H1 (cell line): ENCODE measurements around the gene ZBTB9. TPM values are rescaled to one million over a fixed set of nuclear protein-coding genes. Genes with fewer than 3 reads are reported as not detected.

ENCODE experiments used
- CTCF ChIA-PET: fragments of 300-600 bp; sonication (Branson Sonifier 250); formaldehyde crosslinking; loops from one replicate; lab custom pipeline; 2021; ENCODE audit not compliant: partially characterized antibody; lab: Charles Lee
- POLR2A ChIA-PET: fragments of 300-600 bp; sonication (Branson Sonifier 250); formaldehyde crosslinking; loops from one replicate; lab custom pipeline; 2021; ENCODE audit warnings: inconsistent platforms; ENCODE audit not compliant: partially characterized antibody; lab: Charles Lee
- DNase-seq, 2 experiments: peaks; one replicate each; pipeline versions ENCODE4 v3.0.0 to v3.0.0-alpha.2; 2010 to 2022; ENCODE audit warnings: low spot score in 2 of 2, low read depth in 1 of 2, mixed read lengths in 1 of 2
- FAIRE-seq: peaks from 2 replicates; lab custom pipeline; 2011; peaks lifted over from hg19 to GRCh38; lab: Jason Lieb, UNC
- H2AFZ ChIP-seq: 2 replicates; pipeline ENCODE4 v1.8.1; 2012; ENCODE audit warnings: low read length, inconsistent platforms
- H2AK5ac ChIP-seq: 2 replicates; pipeline ENCODE4 v1.6.1; 2013; ENCODE audit warnings: low read depth, low read length
- H2BK120ac ChIP-seq: replicated peaks from 2 replicates; pipeline ENCODE3; 2013; ENCODE audit warnings: low read depth, low read length, inconsistent platforms
- H2BK12ac ChIP-seq: 2 replicates; pipeline ENCODE4 v1.6.1; 2013; ENCODE audit warnings: low read depth, low read length
- H2BK15ac ChIP-seq: 2 replicates; pipeline ENCODE4 v1.6.1; 2013; ENCODE audit warnings: low read length
- H2BK20ac ChIP-seq: 2 replicates; pipeline ENCODE4 v1.6.1; 2013; ENCODE audit warnings: low read length
- H2BK5ac ChIP-seq: 2 replicates; pipeline ENCODE4 v1.6.1; 2013; ENCODE audit warnings: low read depth, low read length
- H3K14ac ChIP-seq: 2 replicates; pipeline ENCODE4 v1.6.1; 2013; ENCODE audit warnings: inconsistent platforms; ENCODE audit not compliant: insufficient read length
- H3K18ac ChIP-seq: 2 replicates; pipeline ENCODE4 v1.6.1; 2013; ENCODE audit warnings: low read length; ENCODE audit errors: extremely low read depth
- H3K23ac ChIP-seq: 2 replicates; pipeline ENCODE4 v1.6.1; 2013; ENCODE audit warnings: inconsistent platforms; ENCODE audit not compliant: insufficient read length
- H3K23me2 ChIP-seq: 2 replicates; pipeline ENCODE4 v1.6.1; 2013; ENCODE audit warnings: low read depth, low read length
- H3K27ac ChIP-seq: 2 replicates; pipeline ENCODE4 v1.6.1; 2011; ENCODE audit warnings: low read depth, low read length, inconsistent platforms
- H3K27me3 ChIP-seq, 4 experiments: replicated peaks in 1 of 4; 1 replicate in 1 of 4; 2 replicates in 3 of 4; pipeline versions ENCODE4 v1.6.1 to v1.8.1; 2011 to 2013; ENCODE audit warnings: low read length in 3 of 4, mild to moderate bottlenecking in 3 of 4, inconsistent platforms in 2 of 4, mixed read lengths in 2 of 4, moderate library complexity in 1 of 4; ENCODE audit not compliant: control insufficient read depth in 3 of 4, insufficient read depth in 3 of 4; ENCODE audit errors: extremely low read depth in 1 of 4
- H3K36me3 ChIP-seq, 4 experiments: 2 replicates each; pipeline versions ENCODE4 v1.6.1 to v1.8.1; 2011 to 2013; ENCODE audit warnings: mild to moderate bottlenecking in 4 of 4, low read length in 3 of 4, moderate library complexity in 2 of 4, control low read depth in 1 of 4, inconsistent platforms in 1 of 4; ENCODE audit not compliant: insufficient read depth in 4 of 4, control insufficient read depth in 2 of 4
- H3K4ac ChIP-seq: replicated peaks from 2 replicates; pipeline ENCODE3; 2013; ENCODE audit warnings: low read length, low read depth, mixed read lengths, inconsistent platforms; ENCODE audit not compliant: insufficient read length
- H3K4me1 ChIP-seq, 4 experiments: replicated peaks in 1 of 4; 1 replicate in 1 of 4; 2 replicates in 3 of 4; pipeline versions ENCODE4 v1.6.1 to v1.8.1; 2011 to 2013; ENCODE audit warnings: low read length in 3 of 4, inconsistent platforms in 2 of 4, mixed read lengths in 1 of 4; ENCODE audit not compliant: insufficient read depth in 4 of 4, control insufficient read depth in 3 of 4
- H3K4me2 ChIP-seq, 2 experiments: 2 replicates each; pipeline versions ENCODE4 v1.6.1 to v1.8.1; 2011 to 2013; ENCODE audit warnings: low read depth in 2 of 2, low read length in 2 of 2, control low read depth in 1 of 2, inconsistent platforms in 1 of 2, mild to moderate bottlenecking in 1 of 2; ENCODE audit not compliant: insufficient read depth in 1 of 2
- H3K4me3 ChIP-seq, 4 experiments: fragments of 200-600, 300-600 bp in 1 of 4; sonication (generic), shearing (Covaris generic), sonication (Bioruptor Twin) in 1 of 4; 2 replicates each; pipeline versions ENCODE4 v1.5.1 to v1.8.1; 2011 to 2016; ENCODE audit warnings: low read length in 4 of 4, low read depth in 3 of 4, control low read depth in 2 of 4, inconsistent platforms in 2 of 4, mild to moderate bottlenecking in 2 of 4, mixed read lengths in 1 of 4, moderate library complexity in 1 of 4; ENCODE audit not compliant: insufficient read depth in 2 of 4; ENCODE audit errors: extremely low read depth in 1 of 4
- H3K56ac ChIP-seq: replicated peaks from 2 replicates; pipeline ENCODE3; 2013; ENCODE audit warnings: low read depth, mild to moderate bottlenecking, mixed read lengths, low read length, inconsistent platforms; ENCODE audit not compliant: insufficient read length
- H3K79me1 ChIP-seq: 2 replicates; pipeline ENCODE4 v1.6.1; 2013; ENCODE audit warnings: low read depth, low read length, control low read depth
- H3K79me2 ChIP-seq, 2 experiments: 2 replicates each; pipeline versions ENCODE4 v1.6.1 to v1.8.1; 2012 to 2013; ENCODE audit warnings: low read length in 2 of 2, mild to moderate bottlenecking in 2 of 2, inconsistent platforms in 1 of 2; ENCODE audit not compliant: insufficient read depth in 2 of 2, control insufficient read depth in 1 of 2
- H3K9ac ChIP-seq, 4 experiments: replicated peaks in 1 of 4; 1 replicate in 1 of 4; 2 replicates in 3 of 4; pipeline versions ENCODE4 v1.6.1 to v1.8.1; 2011 to 2013; ENCODE audit warnings: low read depth in 3 of 4, low read length in 3 of 4, control low read depth in 2 of 4, mild to moderate bottlenecking in 2 of 4, moderate library complexity in 2 of 4, inconsistent platforms in 1 of 4; ENCODE audit errors: extremely low read depth in 1 of 4
- H3K9me3 ChIP-seq, 2 experiments: 2 replicates each; pipeline versions ENCODE4 v1.6.1 to v1.8.1; 2012 to 2013; ENCODE audit warnings: mild to moderate bottlenecking in 2 of 2, moderate library complexity in 2 of 2, control low read depth in 1 of 2, inconsistent platforms in 1 of 2, low read depth in 1 of 2, low read length in 1 of 2, mixed read lengths in 1 of 2; ENCODE audit not compliant: insufficient read depth in 2 of 2
- H4K20me1 ChIP-seq, 2 experiments: replicated peaks in 1 of 2; 2 replicates each; pipeline versions ENCODE3 to v1.8.1; 2011 to 2013; ENCODE audit warnings: inconsistent platforms in 2 of 2, low read length in 2 of 2, mild to moderate bottlenecking in 1 of 2; ENCODE audit not compliant: insufficient read depth in 2 of 2, control insufficient read depth in 1 of 2
- H4K5ac ChIP-seq: 2 replicates; pipeline ENCODE4 v1.6.1; 2013; ENCODE audit warnings: low read length, low read depth, mixed read lengths, inconsistent platforms; ENCODE audit not compliant: insufficient read length
- H4K8ac ChIP-seq: 2 replicates; pipeline ENCODE4 v1.8.0; 2013; ENCODE audit warnings: mild to moderate bottlenecking, moderate library complexity, low read length, inconsistent platforms; ENCODE audit not compliant: insufficient read depth; ENCODE audit errors: extremely low read depth
- H4K91ac ChIP-seq: replicated peaks from 2 replicates; pipeline ENCODE3; 2013; ENCODE audit warnings: low read length, mixed read lengths, inconsistent platforms; ENCODE audit not compliant: insufficient read length
- CTBP2 ChIP-seq: IDR thresholded peaks from 2 replicates; pipeline ENCODE4 v1.7.0; 2011; ENCODE audit warnings: borderline replicate concordance, mild to moderate bottlenecking, moderate library complexity, mixed read lengths, low read length; ENCODE audit not compliant: insufficient read depth, insufficient read length
- EP300 ChIP-seq, 2 experiments: IDR thresholded peaks; 1 replicate in 1 of 2; 2 replicates in 1 of 2; pipeline ENCODE4 v1.6.1; 2011 to 2012; ENCODE audit warnings: low read depth in 2 of 2, low read length in 2 of 2, mild to moderate bottlenecking in 2 of 2, borderline replicate concordance in 1 of 2, inconsistent platforms in 1 of 2, moderate library complexity in 1 of 2
- TBP ChIP-seq: IDR thresholded peaks from 2 replicates; pipeline ENCODE4 v1.6.1; 2011; ENCODE audit warnings: low read depth, low read length, improper control_type of control experiment
- YY1 ChIP-seq: IDR thresholded peaks from 2 replicates; pipeline ENCODE4 v1.6.1; 2011; ENCODE audit warnings: low read depth, mild to moderate bottlenecking, low read length
- WGBS, 2 experiments: shearing (Covaris generic) in 1 of 2; methylation state at CpG; one replicate each; pipeline versions ENCODE4 v1.1.6 to v1.1.7; 2013 to 2015; ENCODE audit warnings: low lambda C conversion rate in 2 of 2, mixed read lengths in 2 of 2, inconsistent platforms in 1 of 2, low coverage in 1 of 2, missing lambda C conversion rate in 1 of 2; ENCODE audit not compliant: insufficient replicate concordance in 2 of 2, insufficient coverage in 1 of 2, insufficient read length in 1 of 2; ENCODE audit errors: extremely low coverage in 1 of 2, missing lambda C conversion rate in 1 of 2; 5-methylcytosine and 5-hydroxymethylcytosine counted together
- polyA plus RNA-seq, 7 experiments: library from polyadenylated mRNA; depleted of rRNA in 3 of 7; stranded (reverse) in 5 of 7; unstranded in 2 of 7; fragments of >200 nt in 5 of 7; fragments of 200-250 nt in 2 of 7; gene quantifications; 1 replicate in 5 of 7; 2 replicates in 1 of 7; 4 replicates in 1 of 7; pipeline versions ENCODE4 v1.2.1 to v1.2.3, GENCODE V29; 2011 to 2013; ENCODE audit warnings: missing spikeins in 2 of 7, mixed read lengths in 2 of 7
- total RNA-seq: library from RNA; stranded (reverse); fragmentation: NEBNext Ultra II Directional; extraction: Animal tissue kit (Norgen Biotek cat#: 25700); gene quantifications from 2 replicates; pipeline ENCODE4 v1.2.1, GENCODE V29; 2021

Gene ZBTB9
- total and polyA plus RNA-seq, 2 of the 8 experiments (the other 6 are each of a cell fraction or from before 2014, with no cell fraction given): 16.9 to 20.2 TPM

- no peak overlapping the region for H4K91ac ChIP-seq
- no peaks in the 10 kb centered on the region for H3K79me1 ChIP-seq
- H3K36me3 ChIP-seq: no peaks in the 10 kb centered on the region
- no peak overlapping the region for H3K27ac ChIP-seq
- no peak overlapping the region for H2AK5ac ChIP-seq
- no peak overlapping the region for H3K18ac ChIP-seq
- H3K23me2 ChIP-seq: no peaks in the 10 kb centered on the region
- peaks cover 0 to 5% of the 10 kb centered on the region in 2 experiments; a peak in 1 of 4 replicates for H3K9me3 ChIP-seq
- H2AFZ ChIP-seq: no peak overlapping the region
- no peak overlapping the region for H2BK120ac ChIP-seq
- WGBS, 2 experiments: 79% methylated on average over 7 of the region's 7 CpGs; no CpG with 5 or more reads in 1 of the 2 experiments
- no peaks in the 10 kb centered on the region for H3K4me1 ChIP-seq
- ChIA-PET POLR2A (interaction anchor here (1.5 to 1.7 kb wide), 2 partner anchors 9 to 12 kb away, joined by 4 to 8 read pairs; partner anchors contain the start of gene ZBTB9), CTCF (interaction anchor here (1.2 kb wide), 1 partner anchor 11 kb away, joined by 5 read pairs; no protein-coding TSS in a partner anchor)
- no peak for FAIRE-seq
- no peak overlapping the region for H4K5ac ChIP-seq
- H4K20me1 ChIP-seq: no peaks in the 10 kb centered on the region
- H3K4me3 ChIP-seq: no peak overlapping the region
- H3K27me3 ChIP-seq: no peaks in the 10 kb centered on the region
- H2BK5ac ChIP-seq: no peak overlapping the region
- no peak overlapping the region for H2BK15ac ChIP-seq
- no peak overlapping the region for H3K4ac ChIP-seq
- H3K9ac ChIP-seq: no peak overlapping the region
- no peak overlapping the region for H4K8ac ChIP-seq
- H3K56ac ChIP-seq: no peak overlapping the region
- H2BK20ac ChIP-seq: no peak overlapping the region
- no peak overlapping the region for H3K23ac ChIP-seq
- H3K4me2 ChIP-seq: no peak overlapping the region
- no peaks in the 10 kb centered on the region for H3K79me2 ChIP-seq
- TF ChIP-seq EP300 (IDR thresholded peaks at IDR 0.05; ENCODE audit: borderline replicate concordance in 1 of 2, low read depth in 2 of 2, low read length in 2 of 2) (no peak), YY1 (no peak), CTBP2 (no peak), TBP (no peak)
- TF ChIP-seq, all 59 proteins: peak for 0
- H2BK12ac ChIP-seq: no peak overlapping the region
- no peak for DNase-seq
- H3K14ac ChIP-seq: no peak overlapping the region
Observed at GRCh38 chr6:33467091-33467490, 12.7 kb downstream of the ZBTB9 start.
